GM10266 (cell line): ENCODE measurements around the gene SAPCD2.
"Not testable (repeated sequence)": the region's sequence is repeated elsewhere in the genome, so short reads cannot be mapped to it uniquely, and the experiment has no call there.

ENCODE experiments used
- DNase-seq: peaks from one replicate; pipeline ENCODE4 v3.0.0; 2012; ENCODE audit errors: extremely low spot score
- TF ChIP-seq, protein P1 (sequence below): IDR thresholded peaks from 2 replicates; pipeline ENCODE4 v1.5.1; 2012; ENCODE audit warnings: mild to moderate bottlenecking, low read depth; ENCODE audit not compliant: control insufficient read depth, insufficient read depth; ENCODE audit errors: missing control alignments

Gene SAPCD2

GRCh38 chr9:137065336-137065967 is 4.9 kb downstream of the SAPCD2 start:
- TF ChIP-seq, protein P1, sequence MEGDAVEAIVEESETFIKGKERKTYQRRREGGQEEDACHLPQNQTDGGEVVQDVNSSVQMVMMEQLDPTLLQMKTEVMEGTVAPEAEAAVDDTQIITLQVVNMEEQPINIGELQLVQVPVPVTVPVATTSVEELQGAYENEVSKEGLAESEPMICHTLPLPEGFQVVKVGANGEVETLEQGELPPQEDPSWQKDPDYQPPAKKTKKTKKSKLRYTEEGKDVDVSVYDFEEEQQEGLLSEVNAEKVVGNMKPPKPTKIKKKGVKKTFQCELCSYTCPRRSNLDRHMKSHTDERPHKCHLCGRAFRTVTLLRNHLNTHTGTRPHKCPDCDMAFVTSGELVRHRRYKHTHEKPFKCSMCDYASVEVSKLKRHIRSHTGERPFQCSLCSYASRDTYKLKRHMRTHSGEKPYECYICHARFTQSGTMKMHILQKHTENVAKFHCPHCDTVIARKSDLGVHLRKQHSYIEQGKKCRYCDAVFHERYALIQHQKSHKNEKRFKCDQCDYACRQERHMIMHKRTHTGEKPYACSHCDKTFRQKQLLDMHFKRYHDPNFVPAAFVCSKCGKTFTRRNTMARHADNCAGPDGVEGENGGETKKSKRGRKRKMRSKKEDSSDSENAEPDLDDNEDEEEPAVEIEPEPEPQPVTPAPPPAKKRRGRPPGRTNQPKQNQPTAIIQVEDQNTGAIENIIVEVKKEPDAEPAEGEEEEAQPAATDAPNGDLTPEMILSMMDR, result no peak
- no peak for DNase-seq

GRCh38 chr9:137064880-137065164 is 5.5 kb downstream of the SAPCD2 start:
- TF ChIP-seq, protein P1, result no peak
- DNase-seq, result no peak

DNA sequence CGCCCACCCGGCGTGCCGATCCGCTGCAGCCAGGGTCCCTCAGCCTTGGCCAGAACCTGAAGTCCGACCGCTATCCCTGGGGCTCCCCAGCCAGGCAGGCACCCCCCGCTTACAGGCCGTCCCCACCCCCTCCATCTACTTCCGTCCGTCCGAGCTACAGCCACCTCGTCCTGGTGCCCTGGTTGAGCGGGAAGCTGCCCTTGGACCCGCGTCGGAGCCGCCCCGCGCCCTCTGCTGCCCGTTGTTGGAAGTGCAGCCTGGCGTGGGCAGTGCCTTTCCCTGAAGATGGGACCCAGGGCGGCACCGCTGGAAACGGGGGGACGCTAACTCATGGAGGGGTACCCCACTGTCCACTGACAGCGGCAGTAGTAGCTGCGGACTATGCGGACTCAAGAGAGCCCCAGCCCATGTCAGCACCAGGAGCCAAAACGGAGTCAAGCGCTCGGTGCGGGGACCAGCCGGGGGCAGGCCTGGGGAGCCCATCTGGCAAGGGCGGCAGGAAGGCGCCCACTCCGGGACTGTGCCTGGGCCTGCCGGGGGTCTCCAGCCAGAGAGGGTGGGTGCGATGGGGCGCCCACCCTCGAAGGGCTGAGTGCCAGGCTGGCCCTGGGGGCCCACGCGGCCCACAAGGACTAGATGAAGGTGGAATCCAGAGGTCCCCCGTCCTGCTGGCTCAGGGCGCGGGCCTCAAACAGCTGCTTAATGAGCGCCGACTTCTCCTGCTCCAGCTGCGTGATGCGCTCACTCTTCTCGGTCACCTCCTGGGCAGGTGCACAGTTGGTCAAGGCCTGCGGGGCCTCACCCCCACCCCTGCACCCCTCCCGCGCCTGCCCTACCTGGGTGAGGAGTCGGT is 6.1 kb downstream of the SAPCD2 start:
- TF ChIP-seq, protein P1, result peak; percentile 96

GRCh38 chr9:137063311-137064026 is 6.9 kb downstream of the SAPCD2 start:
- TF ChIP-seq, protein P1, result no peak
- no peak for DNase-seq

More for the DNA sequence above, 6.1 kb downstream of the SAPCD2 start:
- peak; percentile 71 for DNase-seq

DNA sequence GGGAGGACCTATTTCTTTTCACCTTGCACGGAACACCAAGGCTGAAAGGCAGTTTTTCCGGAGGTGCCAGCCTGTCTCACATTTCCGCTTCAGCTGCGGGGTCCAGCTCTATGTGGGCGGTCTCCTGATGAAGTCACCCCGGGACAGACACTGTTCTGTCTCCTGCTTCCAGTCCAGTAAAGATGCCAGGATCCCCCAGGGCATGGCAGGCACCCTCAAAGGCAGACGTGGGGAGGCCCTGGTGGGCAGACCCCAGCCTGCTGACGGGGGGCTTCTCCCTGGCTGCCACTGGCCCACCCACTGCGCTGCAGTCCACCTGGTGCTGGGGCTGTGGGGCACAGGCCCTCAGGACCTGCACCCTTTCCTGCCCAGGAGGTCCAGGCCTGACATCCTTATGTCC is 7.6 kb downstream of the SAPCD2 start:
- not testable (repeated sequence) for DNase-seq

GRCh38 chr9:137062384-137062783 is 8.0 kb downstream of the SAPCD2 start:
- TF ChIP-seq, protein P1, result no peak
- DNase-seq, result no peak

DNA sequence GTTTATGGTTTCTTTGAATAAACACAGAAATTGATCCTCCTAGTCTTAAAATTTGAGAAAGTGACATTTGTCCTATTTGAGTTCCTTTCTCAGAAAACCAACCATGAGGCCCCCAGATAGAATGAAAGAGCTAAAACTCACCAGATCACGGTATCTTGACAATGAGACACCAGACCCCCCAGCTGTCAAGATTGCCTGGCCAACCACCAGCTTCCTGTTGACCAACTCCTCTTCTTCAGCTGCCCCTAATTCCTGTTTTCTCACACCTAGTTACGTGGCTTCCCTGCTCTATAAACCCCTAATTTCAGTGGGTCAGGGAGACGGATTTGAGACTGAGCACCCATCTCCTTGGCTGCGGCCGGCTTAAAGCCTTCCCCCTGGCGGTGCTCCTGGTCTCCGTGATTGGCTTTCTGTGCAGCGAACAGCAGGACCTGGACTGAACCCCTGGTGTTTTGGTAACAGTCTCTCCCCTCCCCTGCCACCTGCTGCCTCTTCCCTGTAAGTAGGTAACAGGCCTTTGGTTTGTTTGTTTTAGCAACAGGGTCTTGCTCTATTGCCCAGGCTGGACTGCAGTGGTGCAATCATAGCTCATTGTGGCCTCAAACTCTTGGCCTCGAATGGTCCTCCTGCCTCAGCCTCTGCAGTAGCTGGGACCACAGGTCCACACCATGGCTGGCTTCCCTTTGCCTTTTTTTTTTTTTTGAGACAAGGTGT is 11.7 kb downstream of the SAPCD2 start:
- TF ChIP-seq, protein P1, result no peak
- DNase-seq, result no peak
